PC-9 (cell line): Measurements from ENCODE around the gene CBR4. TPM values are rescaled to one million over a fixed set of nuclear protein-coding genes. Genes with fewer than 3 reads are reported as not detected.

Experiments used
- BruUV-seq: library from RNA; stranded (reverse); fragments of 400-500 nt; replicated peaks from 2 replicates; lab custom pipeline; 2021; lab: Mats Ljungman, UMichigan
- CTCF ChIA-PET: fragments of 300-600 bp; sonication (Branson Sonifier 250); formaldehyde crosslinking; loops from one replicate; lab custom pipeline; 2022; ENCODE audit warnings: antibody characterized with exemption; lab: Charles Lee
- POLR2A ChIA-PET: fragments of 300-600 bp; sonication (Branson Sonifier 250); formaldehyde crosslinking; loops from one replicate; lab custom pipeline; 2022; ENCODE audit warnings: antibody characterized with exemption; ENCODE audit not compliant: unreplicated experiment; lab: Charles Lee
- DNase-seq, 2 experiments: peaks; one replicate each; pipeline versions ENCODE4 v3.0.0 to v3.0.0-alpha.2; 2015 to 2022; ENCODE audit warnings: mixed read lengths in 1 of 2
- H2AFZ ChIP-seq: fragments of 200-600 bp; sonication (generic); 2 replicates; pipeline ENCODE4 v1.8.1; 2017; ENCODE audit warnings: antibody characterized with exemption
- H3F3A ChIP-seq: fragments of 200-600 bp; sonication (generic); 2 replicates; pipeline ENCODE4 v1.8.1; 2017; ENCODE audit warnings: antibody characterized with exemption, mild to moderate bottlenecking, low read depth; ENCODE audit not compliant: insufficient read depth
- H3K27ac ChIP-seq: fragments of 200-600 bp; sonication (generic); 2 replicates; pipeline ENCODE4 v1.6.1; 2016; ENCODE audit warnings: mixed run types
- H3K27me3 ChIP-seq: fragments of 200-600 bp; sonication (generic); 2 replicates; pipeline ENCODE4 v1.6.1; 2016; ENCODE audit warnings: low read depth, mixed run types; ENCODE audit not compliant: insufficient read depth
- H3K36me3 ChIP-seq: fragments of 200-600 bp; sonication (generic); 2 replicates; pipeline ENCODE4 v1.6.1; 2016; ENCODE audit warnings: low read depth, mixed run types
- H3K4me1 ChIP-seq: fragments of 200-600 bp; sonication (generic); replicated peaks from 2 replicates; pipeline ENCODE4 v1.6.1; 2016; ENCODE audit warnings: mixed run types; ENCODE audit not compliant: insufficient read depth
- H3K4me2 ChIP-seq: fragments of 200-600 bp; sonication (generic); 2 replicates; pipeline ENCODE4 v1.6.1; 2017; ENCODE audit warnings: mixed run types
- H3K4me3 ChIP-seq: fragments of 200-600 bp; sonication (generic); 2 replicates; pipeline ENCODE4 v1.6.1; 2016; ENCODE audit warnings: mixed run types
- H3K79me2 ChIP-seq: fragments of 200-600 bp; sonication (generic); 2 replicates; pipeline ENCODE4 v1.6.1; 2017; ENCODE audit warnings: low read depth, mixed run types
- H3K9me2 ChIP-seq: fragments of 200-600 bp; sonication (generic); 2 replicates; pipeline ENCODE4 v1.8.1; 2017; ENCODE audit warnings: mild to moderate bottlenecking; ENCODE audit not compliant: insufficient read depth
- H3K9me3 ChIP-seq: fragments of 200-600 bp; sonication (generic); 2 replicates; pipeline ENCODE4 v1.8.1; 2016; ENCODE audit warnings: low read depth; ENCODE audit not compliant: insufficient read depth
- H4K20me1 ChIP-seq: fragments of 200-600 bp; sonication (generic); 2 replicates; pipeline ENCODE4 v1.8.1; 2017; ENCODE audit not compliant: insufficient read depth
- CTCF ChIP-seq: fragments of 200-600 bp; sonication (generic); conservative IDR thresholded peaks from 2 replicates; pipeline ENCODE4 v1.6.1; 2017; ENCODE audit warnings: mixed run types, antibody characterized with exemption, mild to moderate bottlenecking, moderate library complexity
- EZH2 ChIP-seq: fragments of 200-600 bp; sonication (generic); IDR thresholded peaks from 2 replicates; pipeline ENCODE4 v1.8.0; 2017; ENCODE audit warnings: antibody characterized with exemption, low read depth
- intact Hi-C: fragments of 100-400 bp; cut with micrococcal nuclease; formaldehyde crosslinking; loops from one replicate; pipeline ENCODE4 v1.10.0; 2022; ENCODE audit not compliant: unreplicated experiment
- total RNA-seq: library from RNA; stranded (reverse); gene quantifications from 2 replicates; pipeline ENCODE4 v1.2.3, GENCODE V29; 2021

Gene CBR4
- total RNA-seq, 1 experiment from 2014 or later = 28.9 TPM

- H3K4me3 ChIP-seq = no peak overlapping the region
- no peaks in the 10 kb centered on the region for H3K9me3 ChIP-seq
- BruUV-seq = no TSS peak
- no peak for DNase-seq
- H3K27me3 ChIP-seq = no peaks in the 10 kb centered on the region
- no peaks in the 10 kb centered on the region for H3K79me2 ChIP-seq
- H2AFZ ChIP-seq = no peak overlapping the region
- intact Hi-C loops = no loop called here
- TF ChIP-seq CTCF (no peak), EZH2 (no peak)
- no peaks in the 10 kb centered on the region for H4K20me1 ChIP-seq
- no peaks in the 10 kb centered on the region for H3K4me1 ChIP-seq
- H3K9me2 ChIP-seq = no peaks in the 10 kb centered on the region
- no peak overlapping the region for H3K27ac ChIP-seq
- H3K4me2 ChIP-seq = no peak overlapping the region
- ChIA-PET CTCF (no interaction called here), POLR2A (no interaction called here)
- no peaks in the 10 kb centered on the region for H3F3A ChIP-seq
- H3K36me3 ChIP-seq = no peaks in the 10 kb centered on the region
Observed at GRCh38 chr4:169031392-169031791, 21.3 kb upstream of the CBR4 start.

- H3K79me2 ChIP-seq = no peaks in the 10 kb centered on the region
- H2AFZ ChIP-seq = no peak overlapping the region
- ChIA-PET POLR2A (interaction anchor here (0.5 kb wide), 1 partner anchor 20 kb away, joined by 4 read pairs; the partner anchor contains the start of gene CBR4), CTCF (interaction anchor here (0.6 kb wide), 1 partner anchor 48 kb away, joined by 3 read pairs; no protein-coding TSS in a partner anchor)
- TF ChIP-seq CTCF (no peak), EZH2 (no peak)
- no peaks in the 10 kb centered on the region for H4K20me1 ChIP-seq
- DNase-seq = no peak
- no peak overlapping the region for H3K4me2 ChIP-seq
- no peaks in the 10 kb centered on the region for H3K9me3 ChIP-seq
- no peaks in the 10 kb centered on the region for H3K36me3 ChIP-seq
- no peak overlapping the region for H3K4me3 ChIP-seq
- H3F3A ChIP-seq = no peaks in the 10 kb centered on the region
- no peaks in the 10 kb centered on the region for H3K9me2 ChIP-seq
- BruUV-seq = no TSS peak
- H3K27me3 ChIP-seq = no peaks in the 10 kb centered on the region
- intact Hi-C loops = no loop called here
- H3K27ac ChIP-seq = no peak overlapping the region
- H3K4me1 ChIP-seq = no peaks in the 10 kb centered on the region
Observed at GRCh38 chr4:169030562-169030982, 20.5 kb upstream of the CBR4 start.

GRCh38 chr4:169029947-169030346 is 19.9 kb upstream of the CBR4 start:
- BruUV-seq = no TSS peak
- no peaks in the 10 kb centered on the region for H3K27me3 ChIP-seq
- no peaks in the 10 kb centered on the region for H3K36me3 ChIP-seq
- no peak overlapping the region for H3K4me3 ChIP-seq
- H2AFZ ChIP-seq = no peak overlapping the region
- no peaks in the 10 kb centered on the region for H3K79me2 ChIP-seq
- H4K20me1 ChIP-seq = no peaks in the 10 kb centered on the region
- no peak overlapping the region for H3K4me2 ChIP-seq
- H3K9me3 ChIP-seq = no peaks in the 10 kb centered on the region
- intact Hi-C loops = loop anchor here (5.0 kb wide), 1 partner anchor 87 kb away; no protein-coding TSS in a partner anchor
- H3K9me2 ChIP-seq = no peaks in the 10 kb centered on the region
- CTCF ChIA-PET = no interaction called here
- no peak overlapping the region for H3K27ac ChIP-seq
- no peak for DNase-seq
- no peaks in the 10 kb centered on the region for H3F3A ChIP-seq
- no peak for TF ChIP-seq CTCF
- no peak for TF ChIP-seq EZH2
- 0 out of 2 replicates have a peak, but pooled peaks cover under 1% of the 10 kb centered on the region for H3K4me1 ChIP-seq
- POLR2A ChIA-PET = interaction anchor here (0.5 kb wide), 1 partner anchor 20 kb away, joined by 4 read pairs; the partner anchor contains the start of gene CBR4
